Heart left ventricle (tissue), 16 donors: Measurements from ENCODE around the gene FBF1. TPM values are rescaled to one million over a fixed set of nuclear protein-coding genes. Genes with fewer than 3 reads are reported as not detected.

ENCODE experiments used
- ATAC-seq, 4 donors: fragments of 200-7000 bp; cut with Tn5 transposase; one replicate each; pipeline ENCODE4 v1.9.1; 2020 to 2022; ENCODE audit warnings: moderate library complexity in 4 of 4, mild to moderate bottlenecking in 3 of 4, moderate number of reproducible peaks in 1 of 4
- DNase-seq, 5 donors: peaks; one replicate each; pipeline ENCODE4 v3.0.0-alpha.2; 2020
- H3K27ac ChIP-seq, 12 donors: fragments of 200-600 bp; sonication (generic) in 4 of 12; one replicate each; pipeline versions ENCODE4 v1.5.0 to v1.8.0; 2016 to 2022; ENCODE audit warnings: mild to moderate bottlenecking in 2 of 12
- H3K27me3 ChIP-seq, 9 donors: fragments of 200-600 bp; sonication (generic) in 2 of 9; one replicate each; pipeline versions ENCODE4 v1.5.1 to v1.8.0; 2016 to 2022; ENCODE audit warnings: mild to moderate bottlenecking in 3 of 9
- H3K36me3 ChIP-seq, 9 donors: fragments of 200-600 bp; sonication (generic) in 2 of 9; one replicate each; pipeline versions ENCODE4 v1.5.0 to v1.8.0; 2018 to 2022; ENCODE audit warnings: mild to moderate bottlenecking in 2 of 9
- H3K4me1 ChIP-seq, 12 donors: fragments of 200-600 bp; sonication (generic) in 4 of 12; one replicate each; pipeline versions ENCODE4 v1.5.0 to v1.8.0; 2016 to 2022; ENCODE audit warnings: mild to moderate bottlenecking in 3 of 12
- H3K4me3 ChIP-seq, 12 donors: fragments of 200-600 bp; sonication (generic) in 4 of 12; one replicate each; pipeline versions ENCODE4 v1.5.0 to v1.8.0; 2017 to 2022; ENCODE audit warnings: mild to moderate bottlenecking in 9 of 12, moderate library complexity in 4 of 12
- H3K9me3 ChIP-seq, 12 donors: fragments of 200-600 bp; sonication (generic) in 4 of 12; one replicate each; pipeline versions ENCODE4 v1.5.0 to v1.8.0; 2016 to 2022; ENCODE audit warnings: mild to moderate bottlenecking in 1 of 12
- POLR2A ChIP-seq, 2 donors: fragments of 450-650 bp; IDR thresholded peaks; one replicate each; pipeline ENCODE4 v1.6.1; 2017; ENCODE audit warnings: antibody characterized with exemption in 2 of 2, mild to moderate bottlenecking in 2 of 2, moderate library complexity in 2 of 2
- WGBS, 4 donors: extraction: QIAGEN DNeasy Blood & Tissue Kit in 2 of 4; methylation state at CpG; one replicate each; pipeline versions ENCODE4 v1.1.5 to v1.1.7; 2013 to 2018; 5-methylcytosine and 5-hydroxymethylcytosine counted together
- intact Hi-C, 10 donors: fragments of 100-400 bp; cut with DNase I; formaldehyde crosslinking; loops; one replicate each; pipeline versions ENCODE4 v1.11.1 to v1.14.2; 2022
- polyA plus RNA-seq, 2 donors: library from polyadenylated mRNA; stranded (reverse); fragments of 200-250 nt; gene quantifications; one replicate each; pipeline ENCODE4 v1.2.3, GENCODE V29; 2013
- total RNA-seq, 9 donors: library from RNA; depleted of rRNA in 2 of 9; stranded (reverse); fragments of >200 nt in 2 of 9; fragmentation: NEBNext Ultra II Directional in 3 of 9; extraction: Animal tissue kit (Norgen Biotek cat#: 25700) in 3 of 9; gene quantifications; one replicate each; pipeline versions ENCODE4 v1.1.0 to v1.2.4, GENCODE V29; 2016 to 2023
- TF ChIP-seq, protein P1 (sequence below), 12 donors: fragments of 200-600 bp; sonication (generic) in 4 of 12; IDR thresholded peaks; one replicate each; pipeline versions ENCODE4 v1.5.0 to v1.8.0; 2018 to 2022; ENCODE audit warnings: antibody characterized with exemption in 12 of 12, mild to moderate bottlenecking in 5 of 12
- donor health status: ischemic (EF 13 %, LVEDD 7.1; RV severe dilation, severe dysfunction).
- donor health status: healthy with polysubstance abuse.
- donor health status: DM: no; HTN: yes; CAD: no.
- donor health status: DM: no; HTN: no; CAD: no.
- donor health status: ischemic (EF 25% LVEDD 6.9; RV normal size, moderate dysfunction).
- donor health status: ischemic (EF 25% LVEDD 5.7; RV mildly dilated, moderate dysfunction).
- donor health status: healthy.
- donor health status: DM: yes; HTN: yes; CAD: no.
- donor health status: ischemic (EF 35%, LVEDD 5.7; RV mildly dilated, moderate dysfunction).
- donor health status: nonischemic (EF 11% LVEDD 7.7; RV severe dilation, severe dysfunction).
- donor health status: DM: yes; HTN: yes; CAD: no.
- donor health status: PGD.
- donor health status: ischemic (EF 29% LVEDD 5.4; RV normal size, mild dysfunction).
- donor health status: nonischemic (EF 23%, LVEDD 6.1; RV moderate dilation, normal function).

FBF1 gene
- total and polyA plus RNA-seq, 11 donors = 1.5 to 5.4 (median 2.9) TPM

DNA sequence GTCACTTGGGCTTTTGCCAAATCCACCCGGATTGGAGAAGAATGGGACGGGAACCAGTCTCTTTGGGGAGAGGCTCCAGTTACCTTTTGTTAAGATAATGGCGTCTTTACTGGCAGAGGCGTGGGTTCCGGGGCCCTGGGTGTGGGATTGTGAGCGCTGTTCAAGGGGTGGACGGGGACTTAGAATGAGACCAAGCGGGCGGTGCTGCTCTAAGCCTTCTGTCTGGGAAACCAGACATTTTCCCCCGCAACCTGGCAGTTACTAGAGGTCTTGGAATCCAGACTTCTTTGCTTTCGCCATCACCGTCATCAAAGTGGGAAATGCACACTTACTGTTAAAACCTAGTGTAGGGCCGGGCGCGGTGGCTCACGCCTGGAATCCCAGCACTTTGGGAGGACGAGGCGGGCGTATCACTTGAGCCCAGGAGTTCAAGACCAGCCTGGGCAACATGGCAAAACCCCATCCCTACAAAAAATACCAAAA lies 38.9 kb upstream of the FBF1 start:
- Histone ChIP-seq H3K36me3 (peaks cover 0 to 16% (median 0%) of the 10 kb centered on the region in 9 donors), H3K27ac (peak overlapping the region; percentile 92 to 100 (median 98)), H3K4me3 (peak overlapping the region; percentile 59 to 93 (median 79)), H3K4me1 (peaks cover 0 to 64% (median 35%) of the 10 kb centered on the region in 12 donors), H3K9me3 (no peaks in the 10 kb centered on the region), H3K27me3 (no peaks in the 10 kb centered on the region)
- intact Hi-C loops = loop anchor here in 3 of 10 donors (2.0 to 5.0 kb wide), 2 partner anchors 37 to 75 kb away; partner anchors contain the start of genes FBF1 (in 2 of the 3) and MRPL38 (in 2 of the 3)
- TF ChIP-seq, protein P1, sequence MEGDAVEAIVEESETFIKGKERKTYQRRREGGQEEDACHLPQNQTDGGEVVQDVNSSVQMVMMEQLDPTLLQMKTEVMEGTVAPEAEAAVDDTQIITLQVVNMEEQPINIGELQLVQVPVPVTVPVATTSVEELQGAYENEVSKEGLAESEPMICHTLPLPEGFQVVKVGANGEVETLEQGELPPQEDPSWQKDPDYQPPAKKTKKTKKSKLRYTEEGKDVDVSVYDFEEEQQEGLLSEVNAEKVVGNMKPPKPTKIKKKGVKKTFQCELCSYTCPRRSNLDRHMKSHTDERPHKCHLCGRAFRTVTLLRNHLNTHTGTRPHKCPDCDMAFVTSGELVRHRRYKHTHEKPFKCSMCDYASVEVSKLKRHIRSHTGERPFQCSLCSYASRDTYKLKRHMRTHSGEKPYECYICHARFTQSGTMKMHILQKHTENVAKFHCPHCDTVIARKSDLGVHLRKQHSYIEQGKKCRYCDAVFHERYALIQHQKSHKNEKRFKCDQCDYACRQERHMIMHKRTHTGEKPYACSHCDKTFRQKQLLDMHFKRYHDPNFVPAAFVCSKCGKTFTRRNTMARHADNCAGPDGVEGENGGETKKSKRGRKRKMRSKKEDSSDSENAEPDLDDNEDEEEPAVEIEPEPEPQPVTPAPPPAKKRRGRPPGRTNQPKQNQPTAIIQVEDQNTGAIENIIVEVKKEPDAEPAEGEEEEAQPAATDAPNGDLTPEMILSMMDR (IDR thresholded peaks at IDR 0.05) = no peak
- TF ChIP-seq POLR2A (IDR thresholded peaks at IDR 0.05) = no peak
- WGBS, 4 donors = 4 to 13% (median 6%) methylated on average over 18 to 19 of the region's 19 CpGs
- ATAC-seq = peak; percentile 23 to 46 (median 38)
- DNase-seq = no peak

DNA sequence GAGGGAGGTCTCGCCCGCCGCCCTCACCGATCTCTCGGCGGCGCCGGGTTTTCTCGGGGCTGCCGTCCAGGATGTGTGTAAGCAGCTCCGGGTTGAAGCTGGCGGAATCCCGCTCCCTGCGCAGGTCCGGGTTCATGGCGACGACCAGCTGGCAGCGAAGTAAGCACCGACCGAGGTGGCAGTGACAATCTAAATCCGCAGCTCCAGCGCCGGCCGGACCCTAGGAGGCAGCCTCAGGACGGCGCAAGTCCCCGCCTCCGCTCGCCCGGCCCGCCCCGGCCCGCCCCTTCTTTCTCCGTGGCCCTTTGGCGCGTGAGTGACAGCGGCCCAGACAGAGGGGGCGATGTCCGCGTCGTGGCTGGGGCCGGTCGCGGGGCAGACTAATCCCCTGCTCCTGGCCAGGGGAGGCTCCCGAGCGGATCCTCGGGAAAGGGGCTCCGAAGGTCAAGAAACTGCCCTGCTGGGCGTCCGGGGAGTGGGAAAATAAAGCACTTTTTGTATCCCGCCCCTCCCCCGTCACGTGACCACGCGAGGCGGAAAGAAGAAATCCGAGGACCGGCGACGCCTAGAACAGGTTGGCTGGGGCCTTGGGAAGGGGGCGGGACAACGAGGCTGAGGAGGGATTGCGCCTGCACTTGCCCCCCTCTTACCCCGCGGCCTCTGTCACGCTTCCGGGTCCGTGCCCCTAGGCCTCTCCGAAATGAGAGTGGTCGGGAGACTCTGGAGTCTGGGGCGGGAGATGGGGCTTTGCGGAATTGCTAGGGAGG lies 38.3 kb upstream of the FBF1 start, which contains the start of the genes ACOX1 and TEN1:
Gene ACOX1, minus strand, starts transcription at position 229 of the 767 bp plus-strand sequence. Its CDS starts 93 bp downstream, at position 136.
Gene TEN1, plus strand, starts transcription at position 303 of the 767 bp plus-strand sequence. CDS start 6,953 bp downstream, outside the sequence.
- 0 to 1% (median 0%) methylated on average over 18 to 72 of the region's 72 CpGs for WGBS, 4 donors
- Histone ChIP-seq H3K9me3 (no peaks in the 10 kb centered on the region), H3K27ac (peak within 1 kb of the TSS; percentile 92 to 100 (median 98)), H3K27me3 (no peaks in the 10 kb centered on the region), H3K4me1 (peaks cover 0 to 64% (median 35%) of the 10 kb centered on the region in 12 donors), H3K36me3 (peaks cover 0 to 22% (median 3%) of the 10 kb centered on the region in 9 donors), H3K4me3 (peak within 1 kb of the TSS; percentile 59 to 93 (median 79))
- intact Hi-C loops = loop anchor here in 3 of 10 donors (2.0 to 5.0 kb wide), 2 partner anchors 37 to 74 kb away; partner anchors contain the start of genes FBF1 (in 2 of the 3) and MRPL38 (in 2 of the 3)
- ATAC-seq (peak; percentile 97 to 99 (median 98)), DNase-seq (peak; percentile 98 to 99 (median 99))
- TF ChIP-seq POLR2A (IDR thresholded peaks at IDR 0.05) = peak; percentile 25 to 94
- TF ChIP-seq, protein P1 (IDR thresholded peaks at IDR 0.05) = peak in 11 of 12 donors; percentile 8 to 64 (median 34)

DNA sequence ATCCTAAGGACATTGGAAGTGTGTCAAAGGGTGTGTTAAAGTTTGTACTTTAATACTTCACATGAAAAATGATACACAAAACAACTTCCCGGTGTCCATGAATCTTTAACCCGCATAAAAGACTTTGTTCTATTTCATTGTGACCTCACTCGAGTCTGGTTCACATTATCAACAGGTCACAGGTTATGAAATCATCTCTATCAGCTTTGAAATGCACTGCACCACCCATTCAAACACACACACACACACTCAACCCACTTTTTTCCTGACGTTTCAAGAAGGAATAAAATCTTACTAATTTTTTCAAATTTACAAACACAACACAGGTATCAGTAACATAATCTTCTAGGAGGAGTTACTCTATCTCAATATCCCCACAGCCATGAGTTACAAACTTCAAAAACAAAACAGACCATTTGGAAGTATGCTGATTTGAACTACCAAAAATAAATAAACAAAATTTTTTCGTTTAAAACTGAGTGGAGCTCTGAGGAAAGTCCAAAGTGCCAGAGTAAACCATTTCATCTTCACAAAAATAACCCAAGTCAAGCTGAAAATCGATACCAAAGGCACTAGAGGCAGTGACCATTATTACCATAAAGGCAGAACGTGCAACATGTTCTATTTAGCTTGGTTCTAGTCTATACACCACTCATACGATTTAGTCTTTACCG lies 35.5 kb upstream of the FBF1 start:
- Histone ChIP-seq H3K27me3 (no peaks in the 10 kb centered on the region), H3K36me3 (peaks cover 0 to 50% (median 23%) of the 10 kb centered on the region in 9 donors), H3K27ac (peak overlapping the region in 8 of 12 donors; percentile 33 to 68 (median 50)), H3K9me3 (no peaks in the 10 kb centered on the region), H3K4me3 (peak overlapping the region in 8 of 12 donors; percentile 0 to 24 (median 8)), H3K4me1 (peaks cover 0 to 64% (median 39%) of the 10 kb centered on the region in 12 donors)
- TF ChIP-seq POLR2A (IDR thresholded peaks at IDR 0.05) = no peak
- TF ChIP-seq, protein P1 (IDR thresholded peaks at IDR 0.05) = no peak
- DNase-seq (no peak), ATAC-seq (no peak)
- intact Hi-C loops = loop anchor here in 2 of 10 donors (5.0 kb wide), 1 partner anchor 34 kb away; the partner anchor contains the start of gene FBF1 (in 2 of the 2)
- 46 to 50% (median 48%) methylated on average over 9 of the region's 9 CpGs for WGBS, 4 donors
